HG03039 (cell line): ENCODE results near the gene TMEM51.

Source experiments
- ATAC-seq: cut with Tn5 transposase; IDR thresholded peaks from one replicate; pipeline ENCODE4 v1.9.1; 2021; ENCODE audit warnings: mild to moderate bottlenecking, moderate library complexity; ENCODE audit not compliant: unreplicated experiment

The TMEM51 gene

DNA sequence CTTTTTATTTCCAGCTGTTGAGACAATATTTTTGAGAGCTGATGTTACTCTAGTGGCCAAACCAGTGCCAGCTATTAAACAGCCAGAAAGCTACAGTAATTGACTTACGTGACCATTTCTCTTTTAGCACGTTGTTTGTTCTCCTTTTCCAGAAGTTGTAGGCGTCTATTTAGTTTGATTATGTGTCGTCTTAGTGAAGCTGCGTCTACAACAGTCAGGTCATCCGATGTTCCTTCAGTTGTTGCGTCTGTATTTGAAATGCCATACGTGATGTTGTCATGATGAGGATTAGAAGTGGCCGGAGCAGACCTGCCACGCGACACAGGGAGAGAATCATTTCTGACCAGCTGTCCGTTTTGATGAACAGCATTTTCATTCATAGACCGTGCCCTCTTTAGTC, 38.2 kb downstream of the TMEM51 start:
- ATAC-seq, result no peak

DNA sequence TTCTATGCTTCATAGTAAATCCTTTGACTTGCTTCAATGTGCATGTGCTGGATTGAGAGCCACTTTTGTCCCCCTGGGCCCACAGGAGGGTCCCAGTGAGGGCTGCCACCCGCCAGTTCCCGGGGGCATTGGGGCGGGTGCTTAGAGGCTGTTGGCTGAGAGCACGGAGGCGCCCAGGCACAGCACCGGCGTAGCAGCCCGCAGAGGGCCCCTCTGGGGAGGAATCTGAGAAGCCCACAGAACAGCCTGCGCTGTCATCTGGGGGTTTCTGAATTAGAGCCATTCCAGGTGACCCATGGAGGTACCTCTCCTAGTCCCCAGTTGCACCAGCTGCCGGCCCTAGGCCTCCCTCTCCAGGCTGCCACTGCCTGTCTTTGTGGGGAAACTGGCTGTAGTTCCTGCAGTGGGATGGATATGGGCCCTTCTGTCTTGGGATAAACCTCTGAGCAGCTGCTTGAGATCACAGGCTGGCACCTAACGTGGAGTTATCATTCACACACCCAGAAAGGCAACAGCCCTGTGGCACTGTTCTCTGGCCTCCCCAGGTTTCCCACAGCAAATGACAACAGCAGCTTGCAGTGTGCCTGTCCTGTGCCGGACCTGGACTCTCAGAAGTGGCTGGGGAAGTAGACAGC, 39.5 kb downstream of the TMEM51 start:
- ATAC-seq, result no peak

DNA sequence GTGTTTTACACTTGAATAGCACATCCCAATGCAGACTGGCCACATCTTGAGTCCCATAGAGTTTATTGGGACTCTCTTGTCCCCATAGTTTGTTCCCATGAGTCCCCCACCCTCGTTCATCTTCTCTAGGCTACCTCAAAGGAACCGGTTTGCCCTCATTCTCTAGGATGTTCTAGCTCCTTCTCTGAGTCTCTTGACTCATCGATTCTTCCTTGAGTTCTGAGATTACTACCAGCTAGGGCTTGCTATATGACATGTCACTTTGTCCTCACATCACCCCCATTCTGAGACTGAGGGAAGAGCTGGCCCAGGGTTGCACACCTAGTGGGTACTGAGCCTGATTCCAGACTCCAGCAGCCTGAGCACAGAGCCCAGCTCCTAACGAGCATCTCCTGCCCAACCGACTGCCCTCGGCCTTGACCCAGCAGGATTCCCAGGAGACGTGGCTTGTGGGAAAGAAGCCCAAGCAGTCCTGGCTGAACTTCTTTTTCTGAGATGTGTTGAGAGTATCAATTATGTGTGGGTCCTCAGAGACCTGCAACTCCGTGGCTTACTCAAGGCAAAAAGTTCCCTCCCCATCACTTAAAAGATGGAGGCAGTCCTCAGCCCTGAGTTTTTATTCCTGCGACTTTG, 42.0 kb downstream of the TMEM51 start:
- ATAC-seq, result no peak

DNA sequence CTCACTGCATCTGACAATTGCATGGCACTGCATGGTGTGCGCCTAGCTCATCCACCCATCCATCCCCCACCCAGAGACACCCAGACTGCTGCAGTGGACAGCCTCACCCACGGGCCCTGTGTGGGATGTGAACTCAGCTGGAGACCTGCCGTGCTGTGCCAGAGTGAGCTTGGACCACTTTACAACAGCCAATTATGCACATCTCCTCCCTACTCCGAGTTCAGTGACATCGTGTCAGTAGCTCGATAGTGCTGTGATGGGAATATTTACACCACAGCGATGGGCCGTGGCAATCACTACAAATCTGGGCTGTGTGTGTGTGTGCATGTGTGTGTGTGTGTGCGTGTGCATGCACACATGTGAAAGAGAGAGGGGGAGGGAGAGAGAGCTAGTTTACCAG, 42.5 kb downstream of the TMEM51 start:
- no peak for ATAC-seq

DNA sequence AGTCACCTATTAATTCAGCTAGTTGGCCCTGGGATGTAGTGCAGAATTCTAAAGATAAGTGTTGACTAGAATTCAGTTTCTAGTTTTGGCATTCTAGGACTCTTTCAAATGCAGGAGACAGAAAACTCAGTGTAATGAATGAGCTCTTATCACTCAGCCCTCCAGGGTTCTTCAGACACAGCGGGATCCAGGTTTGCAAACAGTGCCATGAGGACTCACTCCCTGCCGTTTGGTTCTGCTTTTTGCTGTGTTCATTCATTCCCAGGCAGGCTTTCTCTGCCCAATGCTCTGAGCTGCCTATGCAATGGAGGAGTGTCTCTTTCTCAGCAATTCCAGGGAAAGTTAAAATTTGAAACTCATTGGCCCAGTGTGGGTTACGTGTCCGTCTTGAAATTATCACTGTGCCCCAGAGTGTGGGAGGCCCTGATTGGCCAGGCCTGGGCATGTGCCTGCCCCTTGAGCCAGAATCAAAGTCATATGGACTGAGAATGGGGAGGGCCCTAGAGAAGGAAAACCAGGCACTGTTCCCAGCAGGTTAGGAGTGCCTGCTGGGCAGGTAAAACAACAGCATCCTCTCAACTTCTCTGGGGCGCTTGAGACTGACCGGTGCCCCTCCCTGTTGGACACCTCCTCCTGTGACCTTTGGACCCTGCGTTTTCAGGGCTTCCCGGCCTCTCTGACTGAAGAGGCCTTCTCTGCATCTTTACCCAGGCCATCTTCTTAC, 43.4 kb downstream of the TMEM51 start:
- no peak for ATAC-seq

DNA sequence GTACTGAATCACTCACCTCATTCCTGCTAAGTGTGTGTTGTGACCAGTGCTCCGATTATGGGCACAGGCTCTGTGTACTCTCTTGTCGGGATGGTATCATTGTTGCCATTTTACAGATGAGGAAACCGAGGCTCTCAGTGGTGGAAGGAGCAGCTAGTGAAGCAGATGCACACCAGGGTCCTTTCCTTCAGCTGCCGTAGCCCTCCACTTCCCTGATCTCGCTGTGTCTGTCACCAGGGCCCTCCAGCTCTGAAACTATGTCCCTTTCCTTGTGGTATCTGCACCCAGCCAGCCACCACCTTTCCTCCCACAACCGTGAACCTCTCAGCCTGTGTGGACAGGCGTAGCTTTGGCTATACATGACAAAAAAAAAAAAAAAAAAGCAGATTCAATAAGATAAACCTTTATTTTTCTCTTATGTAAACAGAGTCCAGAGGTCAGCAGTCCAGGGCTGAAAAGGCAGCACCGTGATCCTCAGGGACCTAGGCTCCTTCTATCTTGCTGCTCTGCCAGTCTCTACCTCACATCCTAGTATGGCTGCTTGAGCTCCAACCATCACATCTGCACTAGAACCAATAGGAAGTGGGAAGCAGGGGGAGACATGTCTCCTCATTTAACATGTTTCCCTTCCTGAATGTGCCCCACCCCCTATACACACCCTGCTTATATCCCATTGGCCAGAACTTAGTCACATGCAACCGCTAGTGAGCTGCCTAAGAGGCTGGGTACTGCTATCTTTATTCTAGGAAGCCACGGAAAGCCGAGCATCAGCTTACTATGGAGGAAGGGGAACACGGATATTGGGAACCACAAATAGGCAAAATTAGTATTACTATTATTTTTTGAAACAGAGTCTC, 44.3 kb downstream of the TMEM51 start:
- no peak for ATAC-seq

DNA sequence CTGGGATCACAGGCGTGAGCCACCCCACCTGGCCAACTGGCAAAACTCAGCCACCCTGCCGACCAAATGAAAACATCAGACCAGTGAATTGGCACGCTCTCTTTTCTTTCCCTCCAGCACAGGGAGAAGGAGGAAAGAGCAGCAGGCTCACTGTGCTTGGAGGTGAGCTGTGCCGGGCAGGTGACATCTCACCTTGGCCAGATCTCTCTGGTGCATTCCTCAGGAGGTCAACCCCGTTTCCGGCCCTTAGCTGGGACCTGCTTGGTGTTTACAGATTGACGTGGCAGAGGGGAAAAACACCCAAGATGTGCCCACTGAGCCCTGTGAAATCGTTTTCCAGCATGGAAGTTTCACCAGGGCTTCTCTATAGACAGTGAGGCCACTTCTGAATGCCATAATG, 45.1 kb downstream of the TMEM51 start:
- ATAC-seq, result no peak

DNA sequence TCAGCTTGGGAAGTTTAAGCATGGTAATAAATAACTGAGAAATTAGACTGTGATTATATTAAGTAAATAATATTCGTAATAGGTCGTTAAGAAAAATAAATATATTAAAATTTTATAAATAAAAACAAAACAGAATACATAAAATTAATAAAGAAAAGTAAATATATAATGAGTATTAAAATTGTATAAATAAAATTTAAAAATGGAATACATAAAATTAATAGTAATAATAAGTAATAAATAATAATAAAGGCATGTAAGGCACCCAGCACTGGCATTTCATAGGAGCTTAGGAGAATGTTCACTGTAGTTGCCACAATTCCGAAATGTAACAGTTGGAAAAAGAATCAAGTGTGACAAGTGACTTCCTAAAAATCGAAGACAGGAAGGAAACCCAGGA, 47.7 kb downstream of the TMEM51 start:
- ATAC-seq, result no peak

DNA sequence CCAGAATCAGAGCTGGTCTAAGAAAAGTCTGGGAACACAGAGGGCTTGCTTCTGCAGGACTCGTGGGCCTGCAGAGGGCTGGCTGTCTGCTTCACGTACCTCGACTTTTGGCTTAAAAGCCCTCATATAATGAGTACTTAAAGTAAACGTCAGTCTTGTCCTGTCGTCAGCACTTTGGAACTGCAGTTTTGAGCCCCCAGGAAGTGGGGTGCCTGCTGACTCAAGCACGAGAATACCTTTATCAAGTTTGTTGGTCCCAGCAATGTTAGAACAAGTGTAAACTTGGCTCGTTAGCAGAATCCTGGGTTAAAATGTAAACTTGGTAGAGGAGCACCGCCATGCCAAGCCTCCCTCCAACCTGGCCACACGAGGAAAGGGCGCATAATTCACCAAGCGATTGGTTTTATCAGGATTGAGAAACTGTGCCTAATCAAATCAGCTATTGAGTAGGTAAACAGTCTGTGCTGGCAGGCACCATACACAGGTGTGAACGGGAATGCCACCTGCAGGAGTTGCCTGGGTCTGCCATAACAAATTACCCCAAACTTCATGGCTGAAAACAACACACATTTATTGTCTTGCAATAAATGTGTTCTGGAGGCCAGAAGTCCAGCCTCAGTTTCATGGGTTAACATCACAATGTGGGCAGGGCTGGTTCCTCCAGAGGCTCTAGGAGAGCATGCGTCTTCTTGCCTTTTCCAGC, 48.5 kb downstream of the TMEM51 start:
- no peak for ATAC-seq

DNA sequence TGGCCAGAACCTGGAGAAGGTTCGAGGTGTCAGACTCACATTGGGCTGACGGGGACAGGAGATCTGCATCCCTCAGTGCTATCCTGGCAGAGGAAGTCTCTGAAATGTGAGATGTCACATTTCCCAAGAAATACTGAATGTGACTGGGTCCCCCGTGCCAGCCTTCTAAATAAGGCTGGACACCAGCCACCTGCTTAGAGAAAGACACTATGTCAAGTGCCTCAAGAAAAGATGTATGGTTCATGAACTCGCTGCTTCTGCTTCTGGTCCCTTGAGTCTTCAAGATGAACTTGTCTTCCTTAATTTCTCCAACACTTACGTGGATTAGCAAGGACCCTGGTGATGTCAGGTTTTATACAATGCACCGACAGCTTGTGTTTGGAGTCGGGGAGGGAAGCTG, 51.4 kb downstream of the TMEM51 start:
- no peak for ATAC-seq

DNA sequence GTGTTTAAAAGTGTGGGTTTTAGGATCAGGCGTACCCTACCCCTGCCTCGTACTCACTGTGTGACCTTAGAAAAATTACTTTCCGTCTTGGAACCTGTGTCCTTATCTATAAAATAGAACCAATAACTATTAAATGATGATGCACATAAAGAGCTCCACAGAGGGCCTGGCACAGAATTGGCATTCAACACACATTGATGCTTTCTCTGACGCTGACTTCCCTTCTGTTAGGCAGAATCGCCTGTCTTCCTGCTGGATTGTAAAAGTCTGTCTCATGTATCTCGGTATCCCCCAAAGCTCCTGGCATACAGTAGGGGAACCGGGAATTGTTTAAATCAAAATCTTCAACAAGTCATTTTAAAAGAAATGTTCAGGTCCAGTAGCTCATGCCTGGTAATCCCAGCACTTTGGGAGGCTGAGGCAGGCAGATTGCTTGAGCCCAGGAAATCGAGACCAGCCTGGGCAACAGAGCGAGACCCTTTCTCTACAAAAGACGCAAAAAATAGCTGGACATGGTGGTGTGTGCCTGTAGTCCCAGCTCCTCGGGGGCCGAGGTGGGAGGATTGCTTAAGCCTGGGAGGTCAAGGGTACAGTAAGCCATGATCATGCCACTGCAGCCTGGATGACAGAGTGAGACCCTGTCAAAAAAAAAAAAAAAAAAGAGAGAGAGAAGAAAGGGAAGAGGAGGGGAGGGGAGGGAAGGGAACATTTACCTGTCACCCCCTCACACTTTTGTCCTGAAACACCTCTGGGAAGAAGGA, 52.2 kb downstream of the TMEM51 start:
- ATAC-seq, result no peak

DNA sequence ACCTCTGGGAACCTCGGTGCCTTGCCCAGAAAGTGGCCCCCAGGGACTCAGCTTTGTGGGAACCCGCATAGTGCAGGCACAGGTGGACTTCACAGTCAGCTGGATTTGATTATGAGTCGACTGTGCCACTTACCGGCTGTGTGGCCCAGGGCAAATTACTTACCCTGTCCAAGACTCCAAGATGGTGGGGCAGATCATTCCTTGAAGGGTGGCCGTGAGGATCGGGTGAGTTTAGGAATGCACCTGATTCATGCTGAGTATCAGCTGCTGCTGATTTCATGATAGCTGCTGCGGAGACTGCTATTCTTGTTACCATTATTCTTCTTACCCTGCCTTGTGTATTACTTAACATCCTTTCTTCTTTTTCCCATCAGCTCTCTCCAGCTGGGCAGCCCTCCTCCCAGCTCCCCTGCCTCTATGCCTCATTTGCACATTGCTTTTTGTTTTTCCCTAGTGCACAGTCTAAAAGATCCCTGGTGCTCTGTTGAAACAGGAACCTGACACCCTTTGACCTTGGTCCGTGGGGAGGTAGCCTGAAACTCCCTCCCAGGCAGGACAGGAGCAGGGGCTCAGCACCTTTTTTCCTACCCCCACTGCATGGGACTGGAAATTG, 53.0 kb downstream of the TMEM51 start:
- no peak for ATAC-seq

DNA sequence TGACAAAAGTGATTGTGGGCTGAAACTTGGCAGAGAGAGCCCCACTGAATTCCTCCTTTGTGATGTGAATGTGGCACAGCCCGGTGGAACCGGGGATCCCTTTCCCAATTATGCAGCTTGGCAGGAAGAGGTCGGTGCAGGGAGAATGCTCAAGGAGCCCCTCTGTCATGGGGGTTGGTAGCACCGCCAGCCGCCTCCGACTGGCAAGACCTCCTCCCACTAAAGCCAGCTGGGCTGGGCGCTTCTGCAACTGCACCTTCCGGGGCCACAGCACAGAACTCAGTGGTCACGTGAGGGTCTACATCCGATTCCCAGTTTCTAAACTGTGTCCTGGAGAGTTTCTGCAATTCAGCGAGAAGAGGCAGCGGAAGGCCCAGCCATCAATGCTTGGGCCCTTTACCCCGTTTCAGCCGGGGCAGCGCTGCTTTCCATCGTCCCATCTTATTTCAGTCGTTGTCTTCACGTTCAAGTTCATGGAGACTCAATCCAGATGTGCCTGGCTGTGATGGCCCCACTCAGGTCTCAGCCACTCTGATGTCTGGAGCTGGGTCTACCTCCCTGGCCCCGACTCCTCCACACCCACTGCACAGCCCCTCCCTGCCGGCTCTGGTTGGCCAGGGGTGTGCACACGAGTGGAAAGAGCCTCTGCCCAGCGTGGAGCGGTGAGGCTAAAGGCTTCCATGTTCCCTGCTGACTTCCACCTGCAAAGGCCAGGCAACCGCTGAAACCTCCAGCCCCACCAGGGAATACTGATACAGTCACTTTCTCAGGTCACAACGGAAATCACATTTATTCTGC, 53.7 kb downstream of the TMEM51 start:
- no peak for ATAC-seq

DNA sequence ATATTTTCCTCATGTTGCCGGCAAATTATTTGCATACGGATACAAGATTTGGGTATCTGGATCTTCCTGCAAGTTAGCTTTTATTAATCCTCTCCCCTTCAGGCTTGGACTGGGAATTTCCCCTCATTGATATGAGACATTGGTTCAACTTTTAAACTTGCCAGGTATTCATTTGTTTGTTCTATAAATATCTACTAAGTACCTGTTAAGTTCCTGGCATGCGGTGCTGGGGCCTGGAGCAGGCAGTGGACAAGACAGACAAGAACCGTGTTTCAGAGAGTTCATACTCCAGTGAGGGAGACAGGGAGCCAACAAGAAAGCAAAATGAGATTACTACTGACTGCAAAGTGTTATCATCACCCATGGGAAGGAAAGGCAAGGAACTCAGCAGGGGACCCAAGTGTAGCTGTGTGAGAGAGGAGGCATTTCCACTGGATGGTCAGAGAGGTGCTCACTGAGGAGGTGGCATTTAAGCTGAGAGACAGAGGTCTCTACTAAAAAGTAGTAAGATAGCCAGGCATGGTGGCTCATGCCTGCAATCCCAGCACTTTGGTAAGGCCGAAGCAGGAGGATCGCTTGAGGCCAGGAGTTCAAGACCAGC, 54.4 kb downstream of the TMEM51 start:
- no peak for ATAC-seq

DNA sequence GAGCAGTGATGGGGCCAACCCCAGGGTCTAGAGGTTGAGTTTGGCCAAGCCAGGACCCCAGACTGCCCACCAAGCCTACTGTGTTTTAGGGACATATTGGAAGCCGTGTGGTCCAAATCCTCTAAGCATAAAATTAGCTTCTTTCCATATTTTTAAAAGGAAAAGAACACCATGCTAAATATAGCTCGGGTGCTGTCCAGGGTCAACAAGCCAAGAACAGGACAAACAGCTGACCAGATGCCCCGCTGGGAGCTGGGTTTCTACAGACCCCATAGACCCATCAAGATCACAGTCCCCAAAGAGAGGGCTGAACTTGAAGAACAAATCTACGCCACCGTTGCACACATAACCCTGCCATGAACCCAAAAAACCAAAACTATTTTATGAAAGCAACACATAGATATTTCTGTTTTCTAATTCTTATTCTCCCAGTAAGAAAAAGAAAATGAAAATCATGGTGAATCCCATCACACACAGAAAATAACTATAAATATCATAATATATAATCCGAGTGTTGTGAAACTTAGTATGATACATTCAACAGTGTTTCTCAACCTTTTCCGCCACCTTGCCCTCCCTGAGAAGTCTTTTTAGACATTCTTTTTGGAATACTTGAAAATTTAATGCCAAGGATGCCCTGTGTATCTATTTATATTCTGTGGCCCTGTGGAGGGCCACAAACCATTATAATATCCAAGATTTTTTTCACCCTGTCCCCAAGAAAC, 57.3 kb downstream of the TMEM51 start:
- no peak for ATAC-seq

DNA sequence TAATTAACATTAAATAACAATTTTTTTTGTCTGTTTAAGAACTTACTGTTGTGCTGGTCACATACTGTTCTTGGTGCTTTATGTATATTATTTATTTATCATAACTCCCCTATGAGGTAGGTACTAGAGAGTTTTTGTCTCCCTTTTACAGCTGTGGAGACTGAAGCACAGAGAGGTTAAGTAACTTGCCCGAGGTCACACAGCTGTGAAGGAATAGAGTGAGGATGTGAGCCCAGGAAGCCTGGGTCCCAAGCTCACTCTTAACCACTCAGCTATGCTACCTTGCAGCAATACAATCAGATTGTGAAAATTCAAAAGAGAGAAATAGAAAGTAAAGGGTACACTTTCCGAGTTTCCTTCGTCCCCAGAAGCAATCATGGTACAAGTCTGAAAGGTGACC, 57.9 kb downstream of the TMEM51 start:
- ATAC-seq, result no peak

DNA sequence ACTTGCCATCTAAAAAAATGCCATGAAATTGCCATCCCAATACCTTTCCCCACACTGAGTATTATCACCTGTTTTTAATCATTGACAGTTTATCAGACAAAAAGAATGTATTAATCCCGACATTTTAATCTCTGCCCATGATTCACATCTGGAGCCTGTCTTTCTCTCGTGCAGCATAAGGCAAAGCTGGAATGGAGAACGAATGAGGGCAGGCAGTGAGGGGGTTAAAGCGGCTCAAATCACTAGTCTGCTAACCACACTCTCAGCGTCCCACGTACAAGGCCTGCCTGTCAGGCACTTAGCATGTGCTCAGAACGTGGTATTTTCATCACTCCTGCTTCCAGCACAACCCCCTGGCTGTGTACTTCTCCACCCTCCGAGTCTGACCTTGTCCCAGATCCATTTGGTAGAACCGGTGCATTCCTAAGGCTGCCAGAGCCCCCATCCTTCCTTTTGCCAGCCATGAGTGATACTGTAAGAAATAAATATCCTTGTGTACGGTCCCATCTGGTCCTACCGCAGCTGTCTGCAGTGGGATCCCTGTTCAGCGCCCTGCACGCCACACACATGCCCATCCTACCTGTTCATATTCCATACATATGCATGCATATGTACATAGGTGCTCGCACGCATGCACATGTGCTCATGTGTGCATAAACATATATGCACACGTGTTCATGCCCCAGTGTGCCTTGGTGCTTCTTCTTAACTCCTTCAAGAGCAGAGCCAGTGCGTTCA, 58.8 kb downstream of the TMEM51 start:
- no peak for ATAC-seq
